AG09309 (cell line): Measurements from ENCODE around the gene DMRT1.

Source experiments
- DNase-seq: peaks from one replicate; pipeline ENCODE4 v3.0.0-alpha.2; 2010; ENCODE audit warnings: low read depth
- H3K4me3 ChIP-seq: 2 replicates; pipeline ENCODE4 v1.5.1; 2011; ENCODE audit warnings: mild to moderate bottlenecking, low read depth, low read length, moderate library complexity; ENCODE audit not compliant: control insufficient read depth
- TF ChIP-seq, protein P1 (sequence below): IDR thresholded peaks from 2 replicates; pipeline ENCODE4 v1.5.1; 2011; ENCODE audit warnings: mild to moderate bottlenecking, low read depth, low read length, inconsistent platforms; ENCODE audit not compliant: insufficient read depth, control insufficient read depth; ENCODE audit errors: missing control alignments

The DMRT1 gene

GRCh38 chr9:967903-968641 lies 126.6 kb downstream of the DMRT1 start:
- DNase-seq: no peak
- TF ChIP-seq, protein P1, sequence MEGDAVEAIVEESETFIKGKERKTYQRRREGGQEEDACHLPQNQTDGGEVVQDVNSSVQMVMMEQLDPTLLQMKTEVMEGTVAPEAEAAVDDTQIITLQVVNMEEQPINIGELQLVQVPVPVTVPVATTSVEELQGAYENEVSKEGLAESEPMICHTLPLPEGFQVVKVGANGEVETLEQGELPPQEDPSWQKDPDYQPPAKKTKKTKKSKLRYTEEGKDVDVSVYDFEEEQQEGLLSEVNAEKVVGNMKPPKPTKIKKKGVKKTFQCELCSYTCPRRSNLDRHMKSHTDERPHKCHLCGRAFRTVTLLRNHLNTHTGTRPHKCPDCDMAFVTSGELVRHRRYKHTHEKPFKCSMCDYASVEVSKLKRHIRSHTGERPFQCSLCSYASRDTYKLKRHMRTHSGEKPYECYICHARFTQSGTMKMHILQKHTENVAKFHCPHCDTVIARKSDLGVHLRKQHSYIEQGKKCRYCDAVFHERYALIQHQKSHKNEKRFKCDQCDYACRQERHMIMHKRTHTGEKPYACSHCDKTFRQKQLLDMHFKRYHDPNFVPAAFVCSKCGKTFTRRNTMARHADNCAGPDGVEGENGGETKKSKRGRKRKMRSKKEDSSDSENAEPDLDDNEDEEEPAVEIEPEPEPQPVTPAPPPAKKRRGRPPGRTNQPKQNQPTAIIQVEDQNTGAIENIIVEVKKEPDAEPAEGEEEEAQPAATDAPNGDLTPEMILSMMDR: no peak
- H3K4me3 ChIP-seq: no peak overlapping the region

- H3K4me3 ChIP-seq: no peak overlapping the region
- TF ChIP-seq, protein P1: no peak
- DNase-seq: no peak
These were observed 128.0 kb downstream of the DMRT1 start for GRCh38 chr9:969310-970150.

- no peak for DNase-seq
- TF ChIP-seq, protein P1: no peak
- H3K4me3 ChIP-seq: no peak overlapping the region
These were observed 128.9 kb downstream of the DMRT1 start for GRCh38 chr9:970151-970996.

DNA sequence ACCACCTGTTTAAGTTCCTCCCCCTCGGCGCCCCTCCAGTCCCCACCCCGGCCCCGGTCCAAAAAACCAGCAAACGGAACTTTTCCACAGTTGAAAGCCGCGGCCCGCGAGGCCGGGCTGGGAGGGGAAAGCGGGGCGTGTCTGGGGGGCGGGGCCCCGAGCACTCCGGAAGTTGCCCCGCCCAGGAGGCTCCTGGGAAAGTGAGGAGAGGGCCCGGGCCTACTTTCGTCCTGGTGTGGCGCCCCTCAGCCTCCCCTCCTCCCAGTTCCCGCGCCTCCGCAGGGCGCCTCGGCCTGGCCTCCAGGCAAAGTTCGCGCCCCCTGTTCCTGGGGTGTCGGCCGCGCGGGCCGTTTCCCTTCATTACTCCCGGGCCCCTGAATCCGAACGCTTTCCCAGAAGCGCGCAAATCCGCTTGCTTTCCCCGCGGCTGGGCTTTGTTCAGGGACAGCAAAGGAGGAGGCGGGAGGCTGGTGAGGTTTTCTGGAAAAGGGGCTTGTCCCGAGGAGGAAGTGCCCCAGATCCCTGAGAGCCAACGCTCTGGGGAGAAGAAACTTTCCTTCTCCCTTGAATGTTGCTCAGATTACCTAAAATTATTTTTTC lies 130.5 kb downstream of the DMRT1 start:
- peak overlapping the region; percentile 22 for H3K4me3 ChIP-seq
- DNase-seq: no peak
- TF ChIP-seq, protein P1: no peak

GRCh38 chr9:972501-973294 lies 131.2 kb downstream of the DMRT1 start:
- TF ChIP-seq, protein P1: no peak
- no peak overlapping the region for H3K4me3 ChIP-seq
- no peak for DNase-seq

GRCh38 chr9:973295-973834 lies 131.9 kb downstream of the DMRT1 start:
- no peak overlapping the region for H3K4me3 ChIP-seq
- DNase-seq: no peak
- TF ChIP-seq, protein P1: no peak
